Stimulated activated CD8-positive, alpha-beta memory T cell treated with anti-CD3 and anti-CD28 coated beads, Interleukin-12 subunit alpha, Interleukin-12 subunit beta, amount 100 ng/mL, for 4 hours (primary cell): ENCODE measurements around the gene GCNT2.
"Not testable (repeated sequence)": the region's sequence is repeated elsewhere in the genome, so short reads cannot be mapped to it uniquely, and the experiment has no call there.

Source experiments
- DNase-seq: peaks from one replicate; pipeline ENCODE4 v3.0.0-alpha.2; 2020; ENCODE audit warnings: low read depth

GCNT2 gene

DNA sequence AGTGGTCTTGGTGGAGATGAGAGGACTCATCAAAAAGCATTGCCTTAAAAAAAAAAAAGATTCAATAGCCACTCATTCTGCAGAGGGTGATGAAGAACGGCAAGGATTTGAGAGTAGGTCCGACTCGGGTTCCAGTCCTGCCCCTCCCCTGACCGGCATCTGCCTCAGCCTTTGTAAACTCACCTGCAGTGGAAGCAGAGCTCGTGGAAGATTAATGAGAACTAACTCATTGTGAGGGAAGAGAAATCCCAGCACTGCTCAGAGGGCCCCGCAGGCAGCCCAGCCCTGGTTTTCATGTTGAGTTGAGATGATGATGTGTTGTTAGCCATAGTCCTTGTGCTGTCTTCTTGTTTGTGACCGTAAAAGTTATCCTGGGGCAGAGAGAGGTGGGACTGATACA lies 59.4 kb downstream of the GCNT2 start:
- DNase-seq = no peak

DNA sequence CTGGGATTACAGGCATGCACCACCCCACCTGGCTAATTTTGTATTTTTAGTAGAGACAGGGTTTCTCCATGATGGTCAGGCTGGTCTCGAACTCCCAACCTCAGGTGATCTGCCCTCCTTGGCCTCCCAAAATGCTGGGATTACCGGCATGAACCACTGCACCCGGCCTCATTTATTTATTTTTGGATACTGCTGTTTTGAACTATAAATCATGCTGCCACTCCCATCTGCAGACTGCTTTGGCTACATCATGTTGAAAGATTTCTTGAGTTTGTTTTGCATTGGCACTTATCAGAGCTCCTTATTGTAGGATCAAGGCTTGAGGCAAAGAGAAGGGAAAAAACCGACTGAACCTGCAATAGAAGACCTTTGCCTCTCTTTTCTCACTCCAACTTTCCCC lies 60.3 kb downstream of the GCNT2 start:
- DNase-seq = not testable (repeated sequence)

DNA sequence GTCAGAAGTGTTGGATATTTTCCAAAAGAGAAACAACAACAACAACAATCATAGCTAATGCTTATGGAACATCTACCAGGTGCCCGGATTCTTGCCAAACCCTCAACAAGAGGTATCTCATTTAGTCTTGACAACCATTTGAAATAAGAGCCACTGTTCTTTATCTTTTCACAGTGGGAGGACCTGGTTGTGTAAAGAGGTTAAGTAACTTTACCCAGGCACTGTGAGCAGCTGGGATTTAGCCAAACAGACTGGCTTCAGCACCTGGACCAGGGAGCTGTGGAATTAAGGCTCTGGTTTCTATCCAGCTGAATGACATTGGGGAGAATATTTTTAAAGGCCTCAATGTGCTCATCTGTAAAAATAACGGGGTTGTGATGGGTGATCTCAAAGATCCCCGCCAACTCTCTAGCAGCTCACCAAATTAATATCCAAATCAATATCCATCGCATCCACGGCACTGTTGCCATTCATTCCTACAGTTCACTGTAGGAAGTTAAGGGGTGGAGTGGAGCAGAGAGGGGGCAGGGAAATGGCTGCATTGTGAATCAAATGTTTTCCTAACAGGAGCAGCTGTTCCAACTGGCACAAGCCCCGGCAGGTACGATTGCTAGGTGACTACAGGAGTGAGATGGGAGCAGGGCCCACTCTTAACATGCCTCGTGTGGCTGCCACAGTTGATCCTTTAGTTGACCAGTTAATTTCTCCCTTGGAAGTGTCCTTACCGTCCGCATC lies 61.8 kb downstream of the GCNT2 start:
- no peak for DNase-seq

DNA sequence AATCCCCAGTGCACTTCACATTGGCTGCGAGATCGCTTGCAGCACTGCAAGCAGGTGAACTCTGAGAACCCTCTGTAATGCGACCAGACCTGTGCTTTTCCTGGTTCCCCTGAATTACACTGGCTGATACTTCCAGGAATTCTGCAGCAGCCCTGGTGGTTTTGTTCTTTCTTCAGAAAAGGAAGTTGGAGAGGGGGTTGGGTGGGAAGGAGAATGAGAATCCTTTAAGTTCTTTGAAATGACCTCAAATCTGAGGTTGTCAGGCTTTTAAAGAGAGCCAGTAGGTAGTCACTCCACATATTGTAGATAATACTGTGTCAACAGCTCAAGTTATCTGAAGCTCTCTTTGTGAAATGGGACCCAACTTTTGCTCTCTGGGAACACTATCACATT lies 62.4 kb downstream of the GCNT2 start:
- no peak for DNase-seq

DNA sequence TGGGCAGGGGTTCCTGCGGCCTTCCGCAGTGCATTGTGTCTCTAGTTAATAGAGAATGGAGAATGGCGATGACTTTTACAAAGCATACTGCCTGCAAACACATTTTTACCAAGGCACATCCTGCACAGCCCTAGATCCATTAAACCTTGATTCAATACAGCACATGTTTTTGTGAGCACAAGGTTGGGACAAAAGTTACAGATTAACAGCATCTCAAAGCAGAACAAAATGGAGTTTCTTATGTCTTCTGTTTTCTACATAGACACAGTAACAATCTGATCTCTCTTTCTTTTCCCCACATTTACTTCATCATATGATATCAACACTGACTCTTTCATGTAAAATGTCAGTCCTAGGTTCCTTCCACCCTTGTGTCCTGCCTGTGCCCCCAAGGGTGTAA lies 63.5 kb downstream of the GCNT2 start:
- DNase-seq = no peak

DNA sequence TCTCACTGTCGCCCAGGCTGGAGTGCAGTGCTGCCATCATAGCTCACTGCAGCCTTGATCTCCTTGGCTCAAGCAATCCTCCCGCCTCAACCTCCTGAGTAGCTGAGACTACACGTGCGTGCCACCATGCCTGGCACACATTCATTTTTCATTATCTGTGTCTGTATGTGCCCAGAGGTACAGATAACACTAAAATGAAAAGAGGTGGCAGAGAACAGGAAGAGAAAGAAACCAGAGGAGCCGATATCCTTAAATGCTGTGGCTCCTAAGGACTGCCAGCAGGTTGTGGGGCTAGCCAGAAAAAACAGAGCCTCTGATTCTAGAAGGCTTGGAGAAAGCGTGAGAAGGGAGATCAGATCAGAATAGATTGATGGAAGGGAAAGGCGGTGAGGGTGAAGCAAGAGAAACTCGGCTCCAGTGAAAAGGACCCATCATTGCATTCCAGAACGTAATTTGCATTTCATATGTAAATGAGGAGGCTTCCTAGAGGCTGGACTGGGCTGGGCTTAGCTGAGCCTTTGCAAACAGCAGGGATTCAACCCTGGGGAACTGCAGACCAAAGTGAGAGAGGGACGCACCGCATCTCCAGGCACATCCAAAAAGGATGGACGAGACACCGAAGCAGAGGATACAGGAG lies 64.2 kb downstream of the GCNT2 start:
- DNase-seq = no peak

DNA sequence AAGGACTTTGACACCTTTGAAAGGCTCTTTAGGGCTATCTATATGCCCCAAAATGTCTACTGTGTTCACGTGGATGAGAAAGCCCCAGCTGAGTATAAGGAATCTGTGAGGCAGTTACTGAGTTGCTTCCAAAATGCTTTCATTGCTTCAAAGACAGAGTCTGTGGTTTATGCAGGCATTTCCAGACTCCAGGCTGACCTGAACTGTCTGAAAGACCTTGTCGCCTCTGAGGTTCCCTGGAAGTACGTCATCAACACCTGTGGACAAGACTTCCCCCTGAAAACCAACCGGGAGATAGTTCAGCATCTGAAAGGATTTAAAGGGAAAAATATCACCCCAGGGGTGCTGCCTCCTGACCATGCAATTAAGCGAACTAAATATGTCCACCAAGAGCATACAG lies 65.2 kb downstream of the GCNT2 start:
- no peak for DNase-seq

DNA sequence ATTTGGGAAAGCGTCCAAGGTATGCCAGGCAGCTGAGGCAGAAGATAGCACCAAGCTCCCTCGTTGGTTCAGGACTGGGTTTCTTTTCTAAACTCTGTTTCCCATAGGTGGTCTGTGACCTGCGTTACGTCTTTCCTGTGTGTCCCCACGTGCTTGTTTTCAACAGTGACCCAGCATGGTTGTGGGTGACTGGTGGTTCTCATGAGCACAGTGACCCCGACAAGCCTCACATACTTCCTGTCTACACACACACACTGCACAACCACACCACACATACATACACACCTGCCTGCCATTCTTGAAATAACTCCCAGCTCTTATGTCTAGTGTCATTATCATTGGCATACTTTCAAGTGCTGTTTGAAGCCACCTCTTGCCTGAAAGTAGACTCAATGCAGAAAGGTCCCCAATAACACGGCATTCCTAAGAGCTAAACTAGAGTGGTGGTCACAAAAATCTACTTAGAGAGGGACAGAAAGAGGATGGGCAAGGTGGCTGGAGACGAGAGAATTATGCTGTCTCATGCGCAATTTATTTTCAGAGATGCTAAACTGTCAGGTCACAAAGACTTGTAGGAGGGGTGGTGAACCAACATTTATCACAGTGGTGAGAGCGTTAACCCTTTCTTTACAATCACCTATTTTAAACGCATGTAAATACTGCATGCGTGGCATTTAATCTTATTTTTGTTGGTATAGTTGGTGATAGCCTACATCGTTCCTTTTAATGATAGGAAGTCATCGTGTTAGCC lies 66.7 kb downstream of the GCNT2 start:
- no peak for DNase-seq

DNA sequence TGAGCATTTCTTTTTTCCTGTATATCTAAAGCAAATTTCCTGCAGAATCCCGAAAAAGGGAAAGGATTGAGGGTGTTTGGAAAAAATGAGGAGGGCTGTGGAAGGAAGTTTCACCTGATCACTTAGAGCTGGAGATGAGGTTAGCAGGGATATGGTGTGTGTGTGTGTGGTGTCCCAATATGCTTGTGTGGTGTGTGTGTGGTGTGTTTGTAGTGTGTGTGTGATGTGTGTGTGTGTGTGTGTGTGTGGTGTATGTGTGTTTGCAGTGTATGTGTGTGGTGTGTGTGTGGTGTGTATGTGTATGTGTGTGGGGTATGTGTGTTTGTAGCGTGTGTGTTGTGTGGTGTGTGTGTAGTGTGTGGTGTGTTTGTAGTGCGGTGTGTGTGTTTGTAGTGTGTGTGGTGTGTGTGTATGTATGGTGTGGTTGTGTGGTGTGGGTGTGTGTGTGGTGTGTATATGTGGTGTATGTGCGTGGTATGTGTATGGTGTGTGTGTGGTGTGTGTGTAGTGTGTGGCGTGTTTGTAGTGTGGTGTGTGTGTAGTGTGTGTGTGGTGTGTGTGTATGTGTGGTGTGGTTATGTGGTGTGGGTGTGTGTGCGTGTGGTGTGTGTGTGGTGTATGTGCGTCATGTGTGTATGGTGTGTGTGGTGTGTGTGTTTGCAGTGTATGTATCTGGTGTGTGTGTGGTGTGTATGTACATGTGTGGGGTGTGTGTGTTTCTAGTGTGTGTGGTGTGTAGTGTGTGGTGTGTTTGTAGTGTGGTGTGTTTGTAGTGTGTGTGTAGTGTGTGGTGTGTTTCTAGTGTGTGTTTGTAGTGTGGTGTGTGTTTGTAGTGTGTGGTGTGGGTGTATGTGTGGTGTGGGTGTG lies 67.6 kb downstream of the GCNT2 start:
- no peak for DNase-seq

DNA sequence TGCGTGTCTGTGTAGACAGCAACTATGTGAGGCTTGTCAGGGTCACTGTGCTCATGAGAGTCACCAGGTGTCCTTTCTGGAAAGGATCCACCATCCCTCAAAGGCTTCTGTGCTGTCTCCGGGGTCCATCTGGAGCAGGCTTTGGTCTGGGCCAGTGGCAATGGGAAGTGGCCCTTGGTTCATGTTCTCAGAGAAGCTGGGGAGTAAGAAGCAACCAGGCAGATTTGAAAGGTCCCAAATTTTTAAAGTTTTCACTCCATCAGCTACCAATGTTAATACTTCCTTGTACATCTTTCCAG lies 68.2 kb downstream of the GCNT2 start:
- no peak for DNase-seq

DNA sequence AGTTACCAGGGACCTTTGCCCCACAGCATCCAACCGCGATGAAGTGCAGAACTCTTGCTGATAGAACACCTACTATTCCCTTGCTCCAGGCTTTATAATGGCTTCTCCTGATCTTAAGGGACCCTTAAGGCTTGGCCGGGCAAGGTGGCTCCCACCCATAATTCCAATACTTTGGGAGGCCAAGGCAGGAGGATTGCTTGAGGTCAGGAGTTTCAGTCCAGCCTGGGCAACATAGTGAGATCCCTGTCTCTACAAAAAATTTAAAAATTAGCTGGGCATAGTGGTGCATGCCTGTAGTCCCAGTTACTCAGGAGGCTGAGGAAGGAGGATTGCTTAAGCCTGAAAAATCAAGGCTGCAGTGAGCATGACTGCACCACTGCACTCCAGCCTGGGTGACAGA lies 68.8 kb downstream of the GCNT2 start:
- no peak for DNase-seq

DNA sequence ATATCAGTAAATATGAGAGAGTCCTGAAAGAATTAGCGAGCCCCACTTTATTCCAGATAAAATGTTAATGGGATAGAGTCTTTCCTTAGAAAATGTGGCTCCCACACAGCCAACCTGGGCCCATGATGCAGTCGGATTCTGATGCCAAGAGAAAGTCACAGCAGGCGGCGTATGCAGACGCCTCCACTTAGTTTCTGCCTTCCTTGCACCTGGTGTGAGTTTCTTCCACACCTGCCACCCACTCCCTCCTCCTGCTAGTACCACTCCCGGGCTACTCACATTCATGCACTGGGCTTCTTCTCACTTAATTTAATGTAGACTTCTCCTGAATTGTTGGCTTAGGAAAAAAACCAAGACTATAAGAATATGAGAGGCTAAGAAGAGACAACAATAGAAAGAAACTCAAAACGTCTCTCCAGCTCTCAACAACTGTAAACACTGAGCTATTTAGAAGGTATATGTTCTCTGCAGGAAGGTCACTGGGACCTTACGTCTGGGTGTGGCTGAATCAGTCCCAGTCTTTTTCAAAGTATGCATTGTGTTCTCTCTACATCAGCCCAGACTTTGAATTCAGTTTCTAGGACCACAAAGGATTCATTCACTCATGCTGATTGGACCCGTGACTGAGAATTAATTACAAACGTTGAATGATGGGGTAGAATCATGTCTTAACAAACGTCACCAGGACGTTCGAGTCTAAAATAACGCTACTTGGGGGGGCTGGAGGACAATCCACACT lies 70.4 kb downstream of the GCNT2 start:
- DNase-seq = no peak

DNA sequence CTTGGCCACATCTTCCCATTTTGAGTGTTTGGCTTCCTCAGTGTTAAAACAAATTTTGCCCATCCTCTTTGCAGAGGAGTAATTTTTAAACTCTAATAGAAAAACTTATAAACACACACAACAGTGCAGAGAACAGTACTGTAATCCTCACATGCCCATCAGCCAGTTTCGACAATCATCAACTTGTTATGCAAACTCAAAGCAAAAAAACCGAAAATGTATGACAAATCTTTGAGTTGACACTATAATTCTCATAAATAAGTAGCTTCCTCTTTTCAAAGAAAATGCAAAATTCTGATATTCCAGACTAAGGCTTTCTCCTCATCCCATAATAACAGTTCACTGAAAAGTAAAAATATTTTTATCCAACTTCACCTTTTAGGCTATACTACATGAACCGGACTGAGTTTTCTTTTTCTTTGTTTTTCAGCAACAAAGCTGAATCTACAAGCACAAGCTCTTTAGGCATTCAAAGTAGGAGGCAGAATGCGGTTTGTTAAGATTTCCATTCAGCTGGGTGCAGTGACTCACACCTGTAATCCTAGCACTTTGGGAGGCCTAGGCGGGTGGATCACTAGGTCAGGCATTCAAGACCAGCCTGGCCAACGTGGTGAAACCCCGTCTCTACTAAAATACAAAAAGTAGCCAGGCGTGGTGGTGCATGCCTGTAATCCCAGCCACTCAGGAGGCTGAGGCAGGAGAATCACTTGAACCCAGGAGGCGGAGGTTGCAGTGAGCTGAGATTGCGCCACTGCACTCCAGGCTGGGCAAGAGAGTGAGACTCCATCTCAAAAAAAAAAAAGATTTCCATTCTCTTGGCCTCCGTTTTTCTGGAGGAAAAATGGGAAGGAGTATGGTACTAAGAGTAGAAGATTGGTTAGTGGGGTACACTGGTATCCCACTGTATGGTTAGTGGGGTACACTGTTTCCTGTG lies 74.8 kb downstream of the GCNT2 start:
- DNase-seq = no peak

DNA sequence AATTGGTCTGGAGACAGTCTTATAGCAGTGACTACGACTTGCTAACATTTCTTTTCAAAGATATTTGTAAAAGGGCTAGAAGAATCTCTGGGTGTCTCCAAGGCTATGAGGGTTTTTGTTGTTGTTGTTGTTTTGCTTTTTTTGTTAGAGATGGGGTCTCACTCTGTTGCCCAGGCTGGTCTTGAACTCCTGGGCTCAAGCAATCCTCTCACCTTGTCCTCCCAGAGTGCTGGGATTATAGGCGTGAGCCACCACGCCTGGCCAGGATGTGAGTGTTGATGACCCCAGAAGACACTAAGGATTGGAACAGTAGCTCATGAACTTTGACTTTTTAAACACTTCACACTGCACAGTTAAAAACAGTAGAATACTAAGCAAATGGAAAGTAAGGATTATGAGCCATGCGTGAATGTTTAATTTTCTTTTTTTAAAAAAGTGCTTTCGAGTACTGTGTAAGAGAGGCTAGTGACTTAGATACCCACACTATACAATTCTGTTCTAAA lies 76.4 kb downstream of the GCNT2 start:
- DNase-seq = no peak

DNA sequence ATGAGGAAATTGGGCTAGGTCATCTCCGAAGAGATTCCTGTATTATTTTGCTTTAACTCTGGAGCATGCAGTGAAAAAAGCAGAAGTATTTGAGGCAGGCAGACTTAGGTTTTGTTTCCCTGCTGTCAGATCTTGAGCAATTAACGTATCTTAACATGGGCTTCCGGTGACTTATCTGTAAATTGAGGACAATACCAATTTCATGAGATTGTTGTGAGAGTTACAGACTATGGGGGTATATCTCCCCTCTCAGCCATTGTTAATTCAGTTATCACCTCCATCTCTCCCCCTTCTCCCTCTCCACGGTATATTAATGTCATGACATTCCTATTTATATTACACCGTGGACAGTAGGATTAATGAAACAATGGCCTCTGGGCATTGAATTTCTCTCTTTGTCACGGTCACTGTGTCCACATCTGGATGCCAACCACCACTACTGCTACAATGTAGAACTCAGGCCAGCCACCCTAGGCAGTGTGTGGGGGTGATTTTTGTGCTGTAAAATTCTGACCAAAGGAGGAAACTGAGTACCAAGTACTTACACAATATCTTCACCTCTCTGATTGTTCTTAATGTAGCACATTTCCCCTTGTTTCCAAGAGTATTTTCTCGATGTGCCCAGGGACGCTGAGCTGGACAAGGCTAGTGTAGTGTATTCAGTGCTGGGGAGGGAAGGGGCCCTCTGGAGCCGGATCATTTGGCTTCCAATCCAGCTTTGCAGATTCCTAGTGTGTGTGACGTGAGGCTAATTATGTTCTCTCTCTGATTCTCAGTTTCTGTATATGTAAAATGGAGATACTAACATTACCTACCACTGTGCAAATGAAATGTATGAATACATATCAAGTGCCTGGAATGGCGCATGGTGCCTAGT lies 77.2 kb downstream of the GCNT2 start:
- no peak for DNase-seq

DNA sequence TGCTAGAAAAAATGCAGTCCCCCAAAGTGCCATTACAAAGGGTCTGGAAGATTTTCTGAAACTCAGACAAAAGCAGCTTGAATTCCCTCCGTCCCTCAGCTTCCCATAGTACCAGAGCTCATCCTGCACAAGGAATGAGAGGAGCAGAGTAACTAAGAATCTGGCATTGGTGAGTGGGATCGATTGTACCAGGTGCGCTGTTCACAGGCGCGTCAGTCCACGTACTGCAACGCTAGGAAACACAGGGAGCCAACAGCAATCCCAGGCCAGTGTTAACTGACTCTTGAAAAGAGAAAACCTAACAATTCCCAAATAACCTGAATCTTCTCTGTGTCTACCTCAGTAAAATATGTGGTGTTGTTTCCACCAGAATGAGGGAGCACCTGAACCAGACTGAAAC lies 77.9 kb downstream of the GCNT2 start:
- DNase-seq = no peak

DNA sequence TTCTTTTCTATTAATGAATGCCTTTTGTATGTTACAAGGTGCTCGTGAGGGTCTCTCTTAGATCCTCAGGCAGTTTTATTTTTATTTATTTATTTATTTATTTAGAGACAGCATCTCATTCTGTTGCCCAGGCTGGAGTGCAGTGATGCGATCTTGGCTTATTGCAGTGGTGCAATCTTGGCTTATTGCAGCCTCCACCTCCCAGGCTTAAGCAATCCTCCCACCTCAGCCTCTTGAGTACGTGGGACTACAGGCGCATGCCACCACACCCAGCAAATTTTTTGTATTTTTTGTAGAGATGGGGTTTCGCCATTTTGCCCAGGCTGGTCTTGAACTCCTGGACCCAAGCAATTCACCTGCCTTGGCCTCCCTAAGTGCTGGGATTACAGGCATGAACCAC lies 79.5 kb downstream of the GCNT2 start:
- not testable (repeated sequence) for DNase-seq

DNA sequence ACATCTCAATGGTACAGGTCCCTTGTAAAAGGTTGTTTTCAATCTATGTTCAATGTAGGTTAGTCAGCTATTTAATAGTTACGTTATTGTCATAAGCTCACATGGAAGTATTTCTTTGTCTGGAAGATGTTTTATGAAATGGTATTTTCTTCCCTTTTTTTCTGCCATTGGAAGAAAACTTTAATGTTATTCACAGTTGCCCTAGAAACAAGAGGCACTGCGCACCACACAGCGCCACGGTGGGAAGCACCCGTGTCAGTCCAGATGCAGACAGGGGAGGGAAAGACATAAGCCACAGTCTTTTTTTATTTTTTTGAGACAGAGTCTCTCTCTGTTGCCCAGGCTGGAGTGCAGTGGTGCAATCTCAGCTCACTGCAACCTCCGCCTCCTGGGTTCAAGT lies 82.1 kb downstream of the GCNT2 start:
- no peak for DNase-seq

DNA sequence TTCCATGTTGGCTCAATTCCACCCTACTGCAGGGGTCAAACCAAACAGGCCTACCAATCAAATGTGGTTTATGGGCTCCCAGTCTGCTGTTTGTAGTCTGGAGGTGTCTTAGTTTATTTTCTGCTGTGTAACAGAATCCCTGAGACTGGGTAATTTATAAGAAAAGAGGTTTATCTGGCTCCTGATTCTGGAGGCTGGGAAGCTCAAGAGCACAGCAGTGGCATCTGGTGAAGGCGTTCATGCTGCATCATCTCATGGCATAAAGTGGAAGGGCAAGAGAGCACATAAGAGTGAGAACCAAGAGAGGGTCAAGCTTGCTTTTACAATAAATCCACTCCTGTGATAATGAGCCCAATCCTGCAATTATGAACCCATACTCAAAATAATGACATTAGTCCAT lies 87.9 kb downstream of the GCNT2 start:
- DNase-seq = no peak

DNA sequence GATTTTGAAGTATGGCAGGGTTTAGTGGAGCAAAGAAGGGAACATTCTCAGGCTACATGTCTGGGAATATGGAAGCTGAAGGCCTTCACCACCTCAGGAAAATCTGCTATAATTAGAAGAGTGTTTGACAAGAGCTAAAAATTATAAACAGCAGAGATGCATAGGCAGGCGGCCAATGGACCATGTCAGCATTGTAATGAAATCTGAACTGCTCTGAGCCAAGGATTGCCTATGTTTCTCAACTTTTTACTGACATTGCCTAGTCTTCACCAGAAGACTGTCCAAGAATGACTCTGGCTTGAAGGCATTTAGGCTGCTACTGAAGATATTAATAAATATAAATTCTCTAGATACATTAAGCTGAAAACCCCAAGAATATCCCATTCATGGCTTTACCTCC lies 89.1 kb downstream of the GCNT2 start:
- DNase-seq = no peak
